RWPE2 (cell line): ENCODE results near the gene PDE4B.

Experiments used
- ATAC-seq: fragments of 200-7000 bp; cut with Tn5 transposase; 3 replicates; pipeline ENCODE4 v1.9.1; 2021; ENCODE audit warnings: low read depth
- DNase-seq: peaks from one replicate; pipeline ENCODE4 v3.0.0-alpha.2; 2020; ENCODE audit warnings: low spot score
- H3K27ac ChIP-seq: fragments of 450-650 bp; 2 replicates; pipeline ENCODE4 v1.5.1; 2017; ENCODE audit warnings: mild to moderate bottlenecking; ENCODE audit not compliant: poor library complexity, severe bottlenecking
- H3K27me3 ChIP-seq: fragments of 250-450 bp; sonication (Bioruptor Pico); 2 replicates; pipeline ENCODE4 v1.5.1; 2021; ENCODE audit warnings: mild to moderate bottlenecking, moderate library complexity; ENCODE audit not compliant: insufficient read depth, poor library complexity, severe bottlenecking
- H3K36me3 ChIP-seq: fragments of 250-450 bp; sonication (Bioruptor Pico); 2 replicates; pipeline ENCODE4 v1.5.1; 2020; ENCODE audit warnings: low read depth, mild to moderate bottlenecking, moderate library complexity
- H3K4me1 ChIP-seq: fragments of 250-450 bp; sonication (Bioruptor Pico); 2 replicates; pipeline ENCODE4 v1.5.1; 2021; ENCODE audit warnings: mild to moderate bottlenecking, moderate library complexity; ENCODE audit not compliant: insufficient read depth, poor library complexity, severe bottlenecking
- H3K4me3 ChIP-seq: fragments of 250-450 bp; sonication (Bioruptor Pico); 2 replicates; pipeline ENCODE4 v1.5.1; 2021; ENCODE audit warnings: mild to moderate bottlenecking, moderate library complexity; ENCODE audit not compliant: severe bottlenecking
- H3K9me3 ChIP-seq: fragments of 250-450 bp; sonication (Bioruptor Pico); 2 replicates; pipeline ENCODE4 v1.5.1; 2021; ENCODE audit warnings: mild to moderate bottlenecking, moderate library complexity; ENCODE audit not compliant: severe bottlenecking
- TF ChIP-seq, protein P1 (sequence below): fragments of 450-650 bp; IDR thresholded peaks from one replicate; pipeline ENCODE4 v1.5.1; 2017; ENCODE audit warnings: mild to moderate bottlenecking, moderate library complexity; ENCODE audit not compliant: poor library complexity, severe bottlenecking

The PDE4B gene

DNA sequence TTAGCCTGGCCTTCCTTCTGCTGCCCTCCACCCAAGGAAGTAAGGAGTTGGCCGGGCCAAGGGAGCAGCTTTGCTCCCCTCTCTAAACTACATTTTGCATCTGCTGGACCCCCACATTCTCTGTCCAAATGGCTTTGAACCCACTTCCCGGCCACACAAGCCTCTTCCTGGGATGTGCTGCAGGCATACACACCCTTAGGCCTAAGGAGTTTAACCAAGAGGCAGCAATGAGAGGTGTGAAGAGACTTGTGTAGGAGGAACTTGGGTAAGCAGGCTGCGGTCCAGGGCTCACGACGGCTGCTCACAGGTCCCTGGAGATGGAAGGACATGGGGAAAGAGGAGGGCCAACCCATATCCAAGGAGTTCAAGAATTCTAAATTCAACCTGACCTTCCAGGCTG, 544.6 kb downstream of the PDE4B start:
- no peaks in the 10 kb centered on the region for H3K9me3 ChIP-seq
- H3K36me3 ChIP-seq = no peaks in the 10 kb centered on the region
- no peaks in the 10 kb centered on the region for H3K27me3 ChIP-seq
- H3K4me3 ChIP-seq = no peak overlapping the region
- DNase-seq = no peak
- H3K4me1 ChIP-seq = peaks cover 2% of the 10 kb centered on the region
- ATAC-seq = no peak
- no peak overlapping the region for H3K27ac ChIP-seq
- TF ChIP-seq, protein P1, sequence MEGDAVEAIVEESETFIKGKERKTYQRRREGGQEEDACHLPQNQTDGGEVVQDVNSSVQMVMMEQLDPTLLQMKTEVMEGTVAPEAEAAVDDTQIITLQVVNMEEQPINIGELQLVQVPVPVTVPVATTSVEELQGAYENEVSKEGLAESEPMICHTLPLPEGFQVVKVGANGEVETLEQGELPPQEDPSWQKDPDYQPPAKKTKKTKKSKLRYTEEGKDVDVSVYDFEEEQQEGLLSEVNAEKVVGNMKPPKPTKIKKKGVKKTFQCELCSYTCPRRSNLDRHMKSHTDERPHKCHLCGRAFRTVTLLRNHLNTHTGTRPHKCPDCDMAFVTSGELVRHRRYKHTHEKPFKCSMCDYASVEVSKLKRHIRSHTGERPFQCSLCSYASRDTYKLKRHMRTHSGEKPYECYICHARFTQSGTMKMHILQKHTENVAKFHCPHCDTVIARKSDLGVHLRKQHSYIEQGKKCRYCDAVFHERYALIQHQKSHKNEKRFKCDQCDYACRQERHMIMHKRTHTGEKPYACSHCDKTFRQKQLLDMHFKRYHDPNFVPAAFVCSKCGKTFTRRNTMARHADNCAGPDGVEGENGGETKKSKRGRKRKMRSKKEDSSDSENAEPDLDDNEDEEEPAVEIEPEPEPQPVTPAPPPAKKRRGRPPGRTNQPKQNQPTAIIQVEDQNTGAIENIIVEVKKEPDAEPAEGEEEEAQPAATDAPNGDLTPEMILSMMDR = no peak

DNA sequence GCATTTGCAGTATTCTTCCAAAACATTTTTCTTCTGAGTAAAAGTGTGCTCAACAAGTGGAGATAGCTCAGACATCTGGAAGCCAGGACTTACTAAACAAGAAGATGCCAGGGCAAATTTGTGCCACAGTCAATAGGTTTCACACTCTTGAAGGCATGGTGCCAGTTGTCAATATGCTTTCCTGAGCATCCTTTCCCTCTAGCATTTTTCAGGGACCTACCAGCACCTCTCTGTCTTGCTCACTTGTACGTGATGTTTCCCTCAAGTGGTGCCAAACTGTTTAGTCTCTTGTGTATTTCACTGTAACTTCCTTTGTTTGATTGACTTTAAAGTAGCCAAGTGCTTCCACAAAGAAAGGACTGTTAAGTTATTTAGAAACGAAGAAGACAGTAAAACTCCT, 547.2 kb downstream of the PDE4B start:
- no peak overlapping the region for H3K4me3 ChIP-seq
- TF ChIP-seq, protein P1 = no peak
- H3K4me1 ChIP-seq = no peaks in the 10 kb centered on the region
- ATAC-seq (no peak), DNase-seq (no peak)
- H3K27ac ChIP-seq = no peak overlapping the region
- no peaks in the 10 kb centered on the region for H3K9me3 ChIP-seq
- H3K27me3 ChIP-seq = no peaks in the 10 kb centered on the region
- no peaks in the 10 kb centered on the region for H3K36me3 ChIP-seq

GRCh38 chr1:66341446-66342089, 548.9 kb downstream of the PDE4B start:
- H3K9me3 ChIP-seq = no peaks in the 10 kb centered on the region
- H3K4me3 ChIP-seq = no peak overlapping the region
- ATAC-seq (no peak), DNase-seq (no peak)
- TF ChIP-seq, protein P1 = no peak
- no peaks in the 10 kb centered on the region for H3K36me3 ChIP-seq
- H3K27me3 ChIP-seq = no peaks in the 10 kb centered on the region
- no peak overlapping the region for H3K27ac ChIP-seq
- H3K4me1 ChIP-seq = no peaks in the 10 kb centered on the region

GRCh38 chr1:66342707-66343106, 550.0 kb downstream of the PDE4B start:
- H3K27ac ChIP-seq = no peak overlapping the region
- H3K9me3 ChIP-seq = no peaks in the 10 kb centered on the region
- no peak overlapping the region for H3K4me3 ChIP-seq
- TF ChIP-seq, protein P1 = no peak
- H3K27me3 ChIP-seq = no peaks in the 10 kb centered on the region
- ATAC-seq = no peak
- no peaks in the 10 kb centered on the region for H3K4me1 ChIP-seq
- no peaks in the 10 kb centered on the region for H3K36me3 ChIP-seq
- DNase-seq = no peak

DNA sequence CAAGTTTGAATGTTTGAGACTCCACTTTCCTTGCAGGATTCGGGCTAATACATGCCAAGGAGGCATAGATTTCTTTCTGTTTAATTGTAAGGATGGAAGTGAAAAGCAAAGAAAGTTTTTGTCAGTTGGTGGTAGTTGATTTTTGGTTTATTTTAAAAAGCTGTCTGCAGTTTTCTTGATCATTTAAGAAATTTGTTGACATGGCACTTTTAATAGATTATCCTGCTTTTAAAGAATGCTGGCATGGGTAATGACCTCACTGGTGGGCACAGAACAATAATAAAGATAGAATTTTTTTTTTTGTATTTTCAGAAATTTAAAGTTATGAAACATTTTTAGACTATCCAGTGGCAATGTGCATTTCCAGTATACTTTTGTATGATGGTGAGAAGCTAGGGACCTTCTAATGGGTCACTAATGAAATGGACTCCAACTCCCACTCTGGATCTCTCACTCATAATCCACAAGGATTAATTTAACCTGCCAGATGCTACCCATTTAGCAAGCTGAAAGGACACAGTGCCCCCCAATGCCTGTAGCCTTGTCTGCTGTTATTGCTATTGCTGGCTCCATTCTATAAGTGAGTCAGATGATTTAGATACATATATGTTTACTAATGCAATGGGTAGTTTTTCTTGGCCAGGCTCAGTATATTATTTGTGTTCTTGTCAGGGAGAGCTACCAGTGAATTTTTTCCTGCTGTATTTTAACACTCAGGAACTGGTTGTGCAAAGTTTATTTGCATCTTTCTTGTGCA, 551.1 kb downstream of the PDE4B start:
- ATAC-seq = no peak
- Histone ChIP-seq H3K4me1 (no peaks in the 10 kb centered on the region), H3K4me3 (no peak overlapping the region), H3K9me3 (no peaks in the 10 kb centered on the region), H3K27me3 (no peaks in the 10 kb centered on the region), H3K27ac (no peak overlapping the region), H3K36me3 (no peaks in the 10 kb centered on the region)
- DNase-seq = no peak
- TF ChIP-seq, protein P1 = no peak
